Mucosa of descending colon (tissue), 3 donors: ENCODE results near the gene GPX5. TPM values are rescaled to one million over a fixed set of nuclear protein-coding genes. Genes with fewer than 3 reads are reported as not detected.

Experiments
- ATAC-seq: fragments of 200-7000 bp; cut with Tn5 transposase; one replicate; pipeline ENCODE4 v1.9.1; 2020; ENCODE audit warnings: mild to moderate bottlenecking, moderate library complexity
- DNase-seq, 3 donors: peaks; one replicate each; pipeline ENCODE4 v3.0.0-alpha.2; 2020
- H3K36me3 ChIP-seq: fragments of 200-600 bp; one replicate; pipeline ENCODE4 v1.8.0; 2021; ENCODE audit warnings: low read depth, mild to moderate bottlenecking
- H3K4me1 ChIP-seq: fragments of 200-600 bp; one replicate; pipeline ENCODE4 v1.8.0; 2021; ENCODE audit warnings: low read depth, mild to moderate bottlenecking
- H3K4me3 ChIP-seq: fragments of 200-600 bp; one replicate; pipeline ENCODE4 v1.8.0; 2021; ENCODE audit warnings: mild to moderate bottlenecking
- H3K9me3 ChIP-seq: fragments of 200-600 bp; one replicate; pipeline ENCODE4 v1.8.0; 2021; ENCODE audit warnings: mild to moderate bottlenecking
- CTCF ChIP-seq: fragments of 200-600 bp; IDR thresholded peaks from one replicate; pipeline ENCODE4 v1.8.0; 2022; ENCODE audit warnings: antibody characterized with exemption, mild to moderate bottlenecking
- intact Hi-C, 2 donors: fragments of 100-400 bp; cut with DNase I in 1 of 2; cut with micrococcal nuclease in 1 of 2; formaldehyde crosslinking; loops; one replicate each; pipeline versions ENCODE4 v1.11.0 to v1.11.1; 2022; cut with DNase I, micrococcal nuclease
- total RNA-seq, 3 donors: library from RNA; stranded (reverse); fragmentation: NEBNext Ultra II Directional in 2 of 3; extraction: Animal tissue kit (Norgen Biotek cat#: 25700) in 2 of 3; gene quantifications; one replicate each; pipeline versions ENCODE4 v1.2.1 to v1.2.4, GENCODE V29; 2021 to 2023
- donor health status: DM: no; HTN: no; CAD: no; lungs with moderate emphysema.
- donor health status: DM: no; HTN: no; CAD: no.
- donor health status: DM: no; HTN: yes; CAD: no.

The GPX5 gene
- total RNA-seq, 3 donors from 2014 or later: not detected

DNA sequence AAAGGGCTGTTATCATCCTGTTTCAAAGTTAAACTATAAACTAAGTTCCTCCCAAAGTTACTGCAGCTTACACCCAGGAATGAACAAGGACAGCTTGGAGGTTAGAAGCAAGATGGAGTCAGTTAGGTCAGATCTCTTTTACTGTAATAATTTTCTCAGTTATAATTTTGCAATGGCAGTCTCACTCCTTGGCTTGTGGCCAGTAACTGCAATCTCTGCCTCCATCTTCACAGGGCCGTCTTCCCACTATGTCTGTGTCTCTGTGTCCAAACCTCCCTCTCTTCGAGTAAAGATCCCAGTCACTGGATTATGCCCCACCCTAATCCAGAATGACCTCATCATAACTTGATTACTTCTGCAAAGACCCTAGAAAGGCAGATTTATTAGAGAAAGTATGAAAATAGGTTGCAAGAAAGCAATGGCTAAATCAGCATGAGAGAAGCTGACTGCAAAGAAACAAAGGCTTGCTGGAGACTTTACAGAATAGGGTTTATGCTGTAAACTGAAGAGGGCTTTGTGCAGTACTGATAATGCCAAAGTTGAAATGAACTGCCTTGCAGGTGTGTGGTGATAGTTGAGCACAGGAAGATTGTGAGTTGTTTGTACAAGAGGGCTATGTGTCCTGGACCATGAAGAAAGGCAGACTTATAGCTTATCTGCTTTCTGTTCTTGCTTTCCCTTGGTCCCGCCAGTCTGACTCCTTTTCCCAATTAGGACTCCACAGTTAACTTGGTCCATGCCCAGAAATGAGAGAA, 38.5 kb upstream of the GPX5 start:
- Histone ChIP-seq H3K4me1 (no peaks in the 10 kb centered on the region), H3K9me3 (no peaks in the 10 kb centered on the region), H3K36me3 (no peaks in the 10 kb centered on the region), H3K4me3 (no peak overlapping the region)
- no peak for TF ChIP-seq CTCF
- intact Hi-C loops: no loop called here
- ATAC-seq (no peak), DNase-seq (no peak)

- no peak overlapping the region for H3K4me3 ChIP-seq
- TF ChIP-seq CTCF: no peak
- intact Hi-C loops: no loop called here
Measured at GRCh38 chr6:28488916-28489365, 36.7 kb upstream of the GPX5 start.

DNA sequence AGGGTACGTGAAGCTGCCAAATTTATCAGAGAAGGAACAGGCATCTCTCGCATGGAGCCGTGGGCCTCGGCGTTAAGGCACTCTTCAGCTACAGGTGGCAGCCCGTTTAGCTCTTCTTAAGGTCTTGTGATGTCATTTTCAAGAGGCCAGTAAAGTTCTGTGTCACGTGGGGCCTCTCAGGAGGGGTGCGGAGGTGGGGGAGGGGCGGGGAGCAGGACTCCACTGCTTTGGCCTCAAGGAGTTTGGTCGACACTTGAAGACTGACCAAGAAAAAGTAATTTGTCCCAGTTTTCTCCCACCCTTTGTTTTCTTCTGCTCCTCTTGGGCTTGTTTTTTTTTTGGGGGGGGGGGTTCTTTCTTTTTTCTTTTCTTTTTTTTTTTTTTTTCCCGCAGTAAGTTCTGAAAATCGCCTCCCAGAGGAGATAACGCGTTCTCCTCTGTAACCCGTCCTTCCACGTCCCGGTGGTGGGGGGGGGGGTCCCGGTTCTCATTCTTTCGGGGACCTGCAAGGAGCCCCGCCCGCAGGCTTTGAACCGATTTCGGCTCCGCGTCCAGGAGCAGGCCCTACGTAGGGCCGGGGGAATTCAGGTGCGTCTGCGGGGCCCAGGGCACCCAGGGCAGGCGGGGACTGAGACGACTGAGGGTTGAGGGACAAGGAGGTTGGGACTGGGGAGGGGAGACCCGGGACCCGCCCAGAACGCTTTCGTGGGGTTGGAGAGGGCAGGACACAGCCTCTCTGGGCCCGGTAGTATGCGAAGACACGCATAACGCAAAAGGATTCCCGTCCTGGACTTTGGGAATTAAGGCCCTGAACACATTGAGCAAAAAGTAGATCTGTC, 36.1 kb upstream of the GPX5 start:
- Histone ChIP-seq H3K4me3 (no peak overlapping the region), H3K9me3 (no peaks in the 10 kb centered on the region), H3K36me3 (no peaks in the 10 kb centered on the region), H3K4me1 (no peaks in the 10 kb centered on the region)
- peak in 1 of 3 donors; percentile 41 for DNase-seq
- ATAC-seq: peak; percentile 47
- intact Hi-C loops: no loop called here
- no peak for TF ChIP-seq CTCF

More at GRCh38 chr6:28488916-28489365, 36.7 kb upstream of the GPX5 start:
- DNase-seq: no peak
- Histone ChIP-seq H3K9me3 (no peaks in the 10 kb centered on the region), H3K36me3 (no peaks in the 10 kb centered on the region), H3K4me1 (no peaks in the 10 kb centered on the region)
- ATAC-seq: no peak

DNA sequence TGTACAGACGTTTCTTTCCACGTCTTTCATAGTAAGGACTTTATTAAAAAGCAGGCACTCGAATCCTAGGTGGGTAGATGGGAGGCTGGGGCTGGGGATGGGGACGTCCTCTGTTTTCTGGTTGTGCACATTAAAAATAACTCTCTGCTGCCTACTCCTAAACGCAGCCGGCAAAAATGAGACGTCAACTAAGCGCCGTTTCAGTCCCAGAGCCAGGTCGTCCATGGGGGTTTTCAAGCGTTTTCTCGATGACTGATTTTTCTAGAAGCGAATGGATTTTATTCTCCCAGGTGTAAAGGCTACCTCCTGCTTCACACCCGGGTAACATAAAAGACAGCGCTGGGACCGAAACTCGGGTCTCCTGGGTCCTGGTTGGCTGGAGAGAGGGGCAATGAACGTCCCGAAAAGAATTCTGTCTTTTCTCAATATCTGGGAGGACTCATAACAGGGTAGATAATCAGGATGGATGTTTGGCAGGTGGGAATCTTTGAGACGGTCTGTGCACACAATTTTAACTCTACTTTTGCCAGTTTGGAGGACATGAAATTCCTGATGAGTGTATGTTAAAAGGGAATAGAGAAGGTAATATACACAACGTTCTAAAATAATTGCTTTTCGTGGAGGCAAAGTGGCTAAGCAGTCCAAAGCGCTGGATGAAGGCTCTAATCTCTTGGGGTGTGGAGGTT, 35.3 kb upstream of the GPX5 start:
- Histone ChIP-seq H3K4me1 (no peaks in the 10 kb centered on the region), H3K9me3 (no peaks in the 10 kb centered on the region), H3K4me3 (no peak overlapping the region), H3K36me3 (no peaks in the 10 kb centered on the region)
- DNase-seq (no peak), ATAC-seq (no peak)
- no peak for TF ChIP-seq CTCF
- intact Hi-C loops: no loop called here

- Histone ChIP-seq H3K4me1 (no peaks in the 10 kb centered on the region), H3K4me3 (no peak overlapping the region), H3K36me3 (no peaks in the 10 kb centered on the region), H3K9me3 (no peaks in the 10 kb centered on the region)
- TF ChIP-seq CTCF: no peak
- ATAC-seq: no peak
- intact Hi-C loops: no loop called here
- DNase-seq: no peak
Measured at GRCh38 chr6:28491984-28492317, 33.7 kb upstream of the GPX5 start.
